Measurements from ENCODE around the gene FRYL.

GRCh38 chr4:48450740-48451139, 329.3 kb downstream of the FRYL start:
- no peak for TF ChIP-seq CTCF (IDR thresholded peaks at IDR 0.05)
- TF ChIP-seq POLR2A (IDR thresholded peaks at IDR 0.05) = no peak
